Motor neuron (in vitro differentiated cells): ENCODE data around the gene TIAM1. TPM values are rescaled to one million over a fixed set of nuclear protein-coding genes. Genes with fewer than 3 reads are reported as not detected.
A peak's percentile ranks its signal among the peaks of the same experiment; 100 is the strongest.

Source experiments
- ATAC-seq, 8 experiments: fragments of 200-7000 bp; cut with Tn5 transposase; replicated peaks in 6 of 8; 2 replicates each; pipeline ENCODE4 v1.8.0; 2021; ENCODE audit warnings: mild to moderate bottlenecking in 8 of 8, moderate library complexity in 8 of 8
- H3K27ac ChIP-seq, 2 donors: fragments of 250-450 bp; sonication (Bioruptor Pico); 2 replicates each; pipeline ENCODE4 v1.9.0; 2021; ENCODE audit warnings: antibody characterized with exemption in 2 of 2, mild to moderate bottlenecking in 2 of 2, moderate library complexity in 1 of 2
- H3K4me1 ChIP-seq, 2 donors: fragments of 250-450 bp; sonication (Bioruptor Pico); replicated peaks in 1 of 2; 2 replicates each; pipeline ENCODE4 v1.6.1; 2021; ENCODE audit warnings: antibody characterized with exemption in 2 of 2, mild to moderate bottlenecking in 2 of 2, moderate library complexity in 1 of 2
- H3K4me3 ChIP-seq, 5 donors: fragments of 250-450 bp; sonication (Bioruptor Pico); 2 replicates each; pipeline ENCODE4 v1.9.0; 2021; ENCODE audit warnings: antibody characterized with exemption in 5 of 5, mild to moderate bottlenecking in 5 of 5, moderate library complexity in 4 of 5
- WGBS, 10 experiments: fragments of 450-650 bp; shearing (Covaris generic); methylation state at CpG; one replicate each; pipeline ENCODE4 v1.0.0; 2022; 5-methylcytosine and 5-hydroxymethylcytosine counted together
- in situ Hi-C, 9 experiments: fragments of 400-800 bp; cut with MboI; loops; one replicate each; pipeline ENCODE4 v1.15.0; 2021; ENCODE audit warnings: low sequenced_read_pairs in 9 of 9, low pct_unique_long_range_greater_than_20kb in 2 of 9; ENCODE audit not compliant: unreplicated experiment in 9 of 9
- total RNA-seq, 8 experiments: library from RNA; unstranded; fragments of 300-600 nt; gene quantifications; 2 replicates each; pipeline versions ENCODE4 v1.2.3 to v1.2.4, GENCODE V29; 2022

TIAM1 gene
- total RNA-seq, 8 experiments from 2014 or later = 1.6 to 70.7 (median 18.7) TPM

DNA sequence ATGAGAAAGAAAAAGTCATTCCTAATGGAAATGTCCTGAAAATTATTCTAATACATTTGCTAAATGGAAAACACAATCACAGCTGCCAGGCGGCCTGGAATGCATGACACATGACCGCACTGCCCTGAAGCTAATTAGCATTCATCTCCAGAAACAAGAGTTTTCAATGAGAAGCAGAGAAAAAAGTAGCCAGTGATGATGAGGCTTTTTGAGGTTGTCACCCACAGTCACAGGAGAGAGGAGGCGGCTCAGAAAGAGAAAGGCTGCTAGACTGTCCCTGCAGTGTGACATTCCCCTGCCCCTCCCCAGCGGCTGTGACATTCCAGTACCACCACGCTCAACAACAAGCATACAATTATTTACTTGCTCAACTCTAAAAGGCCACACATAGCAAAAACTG lies 182.9 kb downstream of the TIAM1 start:
- H3K4me3 ChIP-seq = peak overlapping the region in 4 of 5 donors; percentile 27 to 36 (median 28)
- H3K27ac ChIP-seq = no peak overlapping the region
- in situ Hi-C loops = loop anchor here in 1 of 9 experiments (10.0 kb wide), 1 partner anchor 56 kb away; no protein-coding TSS in a partner anchor
- peak; percentile 87 to 94 (median 89) for ATAC-seq
- 0 to 20% (median 3%) methylated on average over 1 to 4 of the region's 5 CpGs; no CpG with 5 or more reads in 1 of the 10 experiments for WGBS, 10 experiments
- peaks cover 3 to 18% of the 10 kb centered on the region in 2 donors for H3K4me1 ChIP-seq

DNA sequence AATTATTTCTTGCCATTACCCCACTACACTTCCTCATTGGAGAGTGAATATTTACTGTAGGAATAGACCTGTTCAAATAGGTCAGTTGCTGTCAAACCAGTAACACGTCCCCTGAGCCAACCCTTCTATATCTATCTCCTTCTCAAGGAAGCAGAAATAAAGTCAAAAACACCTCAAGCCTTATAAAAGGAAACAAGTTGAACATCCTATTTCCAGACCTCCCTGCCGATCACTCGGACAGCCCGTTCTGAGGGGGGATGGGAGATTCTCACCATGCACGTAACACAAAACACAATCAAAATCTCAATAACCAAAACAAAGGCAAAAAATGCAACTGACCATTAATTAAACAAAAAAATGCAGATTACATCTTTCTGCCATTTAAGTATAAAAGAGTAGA lies 184.3 kb downstream of the TIAM1 start:
- no peak overlapping the region for H3K4me3 ChIP-seq
- H3K27ac ChIP-seq = no peak overlapping the region
- ATAC-seq = no peak
- 71 to 100% (median 95%) methylated on average over 2 to 5 of the region's 5 CpGs; no CpG with 5 or more reads in 2 of the 10 experiments for WGBS, 10 experiments
- in situ Hi-C loops = loop anchor here in 1 of 9 experiments (10.0 kb wide), 1 partner anchor 55 kb away; no protein-coding TSS in a partner anchor
- H3K4me1 ChIP-seq = peaks cover 3 to 18% of the 10 kb centered on the region in 2 donors

- in situ Hi-C loops = no loop called here
- Histone ChIP-seq H3K4me3 (no peak overlapping the region), H3K27ac (no peak overlapping the region), H3K4me1 (peaks cover 3 to 18% of the 10 kb centered on the region in 2 donors)
- no peak for ATAC-seq
- WGBS, 10 experiments = 50 to 100% (median 90%) methylated on average over 1 to 7 of the region's 8 CpGs
Observed at GRCh38 chr21:31158789-31159581, 185.1 kb downstream of the TIAM1 start.

GRCh38 chr21:31157756-31158155 lies 186.3 kb downstream of the TIAM1 start:
- Histone ChIP-seq H3K4me1 (peaks cover 3 to 18% of the 10 kb centered on the region in 2 donors), H3K27ac (no peak overlapping the region), H3K4me3 (no peak overlapping the region)
- in situ Hi-C loops = no loop called here
- no peak for ATAC-seq
- 37 to 100% (median 77%) methylated on average over 2 to 5 of the region's 5 CpGs; no CpG with 5 or more reads in 2 of the 10 experiments for WGBS, 10 experiments

DNA sequence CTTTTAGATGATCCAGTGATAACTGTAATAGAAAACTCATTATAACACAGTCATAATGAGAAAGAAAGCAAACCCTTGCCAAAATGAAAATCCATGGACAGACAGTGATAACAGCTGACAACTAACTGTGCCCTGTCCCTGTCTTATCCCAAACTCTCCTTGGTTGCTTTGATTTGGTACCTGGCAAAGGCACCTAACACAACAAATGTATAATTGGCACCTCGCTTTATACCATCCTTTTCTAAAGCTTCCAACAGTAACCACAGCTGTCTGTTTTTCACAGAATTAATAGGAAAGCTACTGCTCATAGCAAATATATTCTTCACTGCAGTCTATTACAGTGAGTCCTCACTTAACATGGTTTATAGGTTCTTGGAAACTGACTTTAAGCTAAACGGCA lies 187.4 kb downstream of the TIAM1 start:
- in situ Hi-C loops = no loop called here
- WGBS, 10 experiments = 90 to 100% (median 100%) methylated on average over 1 to 2 of the region's 2 CpGs; no CpG with 5 or more reads in 1 of the 10 experiments
- H3K4me1 ChIP-seq = peaks cover 3 to 18% of the 10 kb centered on the region in 2 donors

GRCh38 chr21:31156169-31156568 lies 187.9 kb downstream of the TIAM1 start:
- H3K4me3 ChIP-seq = no peak overlapping the region
- in situ Hi-C loops = no loop called here
- no peak overlapping the region for H3K27ac ChIP-seq
- ATAC-seq = no peak
- H3K4me1 ChIP-seq = peaks cover 3 to 13% of the 10 kb centered on the region in 2 donors

More for the DNA sequence above, 187.4 kb downstream of the TIAM1 start:
- ATAC-seq = no peak
- Histone ChIP-seq H3K4me3 (no peak overlapping the region), H3K27ac (no peak overlapping the region)

DNA sequence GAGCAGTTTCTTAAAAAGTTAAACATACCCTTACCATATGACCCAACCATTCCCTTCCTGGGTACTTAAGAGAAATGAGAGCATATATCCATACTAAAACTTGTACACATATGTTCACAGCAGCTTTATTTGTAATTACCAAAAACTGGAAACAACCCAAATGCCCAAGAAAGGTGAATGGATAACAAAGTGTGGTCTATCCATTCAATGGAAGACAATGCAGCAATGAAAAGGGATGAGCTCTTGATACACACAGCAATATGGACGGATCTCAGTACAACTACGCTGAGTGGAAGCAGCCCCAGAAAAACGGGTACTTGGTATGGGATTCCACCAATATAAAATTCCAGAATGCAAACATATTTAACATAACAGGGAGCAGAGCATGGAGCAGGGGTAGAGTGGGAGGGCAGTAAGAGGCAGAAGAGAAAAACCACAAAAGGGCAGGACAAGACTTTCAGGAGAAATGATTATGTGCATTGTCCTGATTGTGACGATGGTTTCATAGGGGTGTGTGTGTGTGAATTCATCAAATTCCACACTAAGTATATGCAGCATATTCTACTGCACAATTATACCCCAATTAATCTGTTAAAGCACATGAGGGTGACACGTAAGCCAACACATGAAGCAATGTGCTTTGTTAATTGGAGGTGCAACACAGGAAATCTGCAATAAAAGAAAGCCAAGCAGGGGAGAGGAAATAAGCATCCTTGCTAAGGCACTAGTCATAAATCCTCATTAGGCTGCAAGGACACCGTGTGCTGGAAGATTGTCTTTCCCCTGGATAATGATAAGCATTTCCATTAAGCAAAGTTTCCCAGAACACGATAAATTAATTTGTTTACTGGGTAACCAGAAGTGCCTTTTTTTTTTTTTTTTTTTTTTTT lies 192.7 kb downstream of the TIAM1 start:
- Histone ChIP-seq H3K27ac (no peak overlapping the region), H3K4me3 (no peak overlapping the region), H3K4me1 (no peaks in the 10 kb centered on the region)
- ATAC-seq = peak in 6 of 8 experiments; percentile 24 to 97 (median 77)
- in situ Hi-C loops = no loop called here
- 20 to 97% (median 80%) methylated on average over 1 to 5 of the region's 7 CpGs; no CpG with 5 or more reads in 1 of the 10 experiments for WGBS, 10 experiments

DNA sequence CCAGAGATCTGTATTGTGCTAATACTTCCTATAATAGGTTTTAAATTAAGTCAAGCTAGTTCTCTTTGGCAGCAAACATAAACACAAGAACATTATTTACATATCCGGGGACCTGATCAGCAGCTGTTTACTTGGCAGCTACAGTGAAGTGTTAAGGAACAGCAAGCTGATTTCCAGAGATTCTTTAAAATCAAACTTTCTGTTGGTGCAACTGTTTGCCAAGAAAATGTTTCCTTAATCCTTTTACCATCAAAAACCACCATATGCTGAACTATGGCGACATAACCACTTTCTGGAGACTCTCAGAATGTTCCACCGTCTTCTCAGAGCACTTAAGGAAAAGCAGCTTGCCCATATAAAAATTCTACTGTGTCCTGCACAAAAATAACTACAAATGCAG lies 198.8 kb downstream of the TIAM1 start:
- WGBS, 10 experiments = 13 to 100% (median 79%) methylated on average over 1 to 3 of the region's 3 CpGs; no CpG with 5 or more reads in 2 of the 10 experiments
- H3K4me1 ChIP-seq = no peaks in the 10 kb centered on the region

GRCh38 chr21:31143036-31143435 lies 201.0 kb downstream of the TIAM1 start:
- no peak overlapping the region for H3K4me3 ChIP-seq
- no peaks in the 10 kb centered on the region for H3K4me1 ChIP-seq
- ATAC-seq = peak in 3 of 8 experiments; percentile 32 to 60 (median 60)
- no peak overlapping the region for H3K27ac ChIP-seq
- in situ Hi-C loops = no loop called here
- 0 to 100% (median 67%) methylated on average over 1 to 3 of the region's 6 CpGs; no CpG with 5 or more reads in 1 of the 10 experiments for WGBS, 10 experiments

More for the DNA sequence above, 198.8 kb downstream of the TIAM1 start:
- Histone ChIP-seq H3K4me3 (no peak overlapping the region), H3K27ac (no peak overlapping the region)
- in situ Hi-C loops = no loop called here
- peak in 3 of 8 experiments; percentile 35 to 66 (median 60) for ATAC-seq

- H3K4me3 ChIP-seq = no peak overlapping the region
- peak in 1 of 8 experiments; percentile 80 for ATAC-seq
- in situ Hi-C loops = no loop called here
- H3K4me1 ChIP-seq = no peaks in the 10 kb centered on the region
- WGBS, 10 experiments = 20 to 100% (median 78%) methylated on average over 1 to 5 of the region's 7 CpGs; no CpG with 5 or more reads in 2 of the 10 experiments
- no peak overlapping the region for H3K27ac ChIP-seq
Observed at GRCh38 chr21:31142600-31142999, 201.5 kb downstream of the TIAM1 start.

DNA sequence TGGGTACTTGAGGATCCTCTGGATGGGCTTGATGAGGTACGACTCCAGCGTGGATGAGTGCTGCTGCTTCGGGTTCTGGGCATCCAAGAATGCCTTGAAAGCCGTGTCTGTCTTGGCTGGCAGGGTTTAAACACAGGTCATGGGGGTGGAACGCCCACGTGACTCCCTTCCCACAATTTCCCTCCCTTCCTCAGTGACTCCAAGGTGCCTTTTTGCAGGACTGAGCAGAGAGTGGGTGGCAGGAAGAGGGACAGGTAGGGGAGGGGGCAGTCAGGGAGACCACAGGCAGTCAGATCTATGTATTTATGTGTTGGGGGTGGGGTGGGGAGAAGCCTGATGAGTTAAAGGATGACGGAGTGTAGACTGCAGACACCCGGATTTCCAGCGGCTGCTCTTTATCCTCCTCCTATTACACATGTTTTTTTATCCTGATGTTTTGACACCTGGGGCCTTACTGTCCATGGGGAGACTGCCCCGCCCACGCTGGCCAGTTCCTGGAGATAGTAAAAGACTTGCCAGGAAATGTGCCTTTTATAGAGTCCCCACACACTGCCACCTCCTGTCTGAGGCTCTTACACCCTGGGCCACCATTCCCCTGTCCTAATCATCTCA lies 202.6 kb downstream of the TIAM1 start:
- ATAC-seq = peak in 2 of 8 experiments; percentile 29 to 30
- H3K4me1 ChIP-seq = no peaks in the 10 kb centered on the region
- in situ Hi-C loops = no loop called here
- H3K4me3 ChIP-seq = no peak overlapping the region
- no peak overlapping the region for H3K27ac ChIP-seq
- 61 to 100% (median 93%) methylated on average over 1 to 4 of the region's 11 CpGs; no CpG with 5 or more reads in 6 of the 10 experiments for WGBS, 10 experiments

DNA sequence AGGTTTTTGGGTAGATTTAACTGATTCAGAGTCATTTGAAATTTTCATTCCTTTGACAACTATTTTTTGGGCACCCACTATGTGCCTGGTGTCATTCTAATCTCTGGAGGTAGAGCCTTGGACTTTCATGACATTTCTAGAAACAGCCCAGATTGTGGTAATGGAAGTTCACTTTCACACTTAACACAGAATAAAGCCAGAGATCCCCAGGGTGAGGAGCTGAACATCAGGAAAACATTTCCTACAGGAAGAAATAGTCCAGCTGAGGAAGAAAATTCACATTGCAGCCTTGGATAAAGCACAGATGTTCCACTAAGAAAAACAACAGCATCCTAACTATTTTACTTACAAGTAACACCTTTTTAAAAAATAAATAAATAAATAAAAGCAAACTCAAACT lies 203.4 kb downstream of the TIAM1 start:
- Histone ChIP-seq H3K4me3 (no peak overlapping the region), H3K27ac (no peak overlapping the region), H3K4me1 (no peaks in the 10 kb centered on the region)
- in situ Hi-C loops = no loop called here
- ATAC-seq = no peak
